ENCODE measurements around the gene TRAK2. TPM values are rescaled to one million over a fixed set of nuclear protein-coding genes. Genes with fewer than 3 reads are reported as not detected.
A peak's percentile ranks its signal among the peaks of the same experiment; 100 is the strongest.

TRAK2 gene
- total RNA-seq, 1 donor from 2014 or later = 40.3 TPM

DNA sequence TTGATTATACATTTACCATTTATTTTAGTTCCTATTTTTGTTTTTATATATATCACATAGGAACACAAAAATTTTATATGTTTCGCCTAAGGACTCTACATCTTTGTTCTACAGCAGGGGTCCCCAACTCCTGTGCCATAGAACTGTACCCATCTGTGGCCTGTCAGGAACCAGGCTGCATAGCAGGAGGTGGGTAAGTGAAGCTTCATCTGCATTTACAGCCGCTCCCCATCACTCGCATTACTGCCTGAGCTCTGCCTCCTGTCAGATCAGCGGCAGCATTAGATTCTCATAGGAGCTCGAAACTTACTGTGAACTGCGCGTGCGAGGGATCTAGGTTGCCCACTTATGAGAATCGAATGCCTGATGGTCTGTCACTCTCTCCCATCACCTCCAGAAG is 25.3 kb downstream of the TRAK2 start:
- DNase-seq (ENCODE audit: low spot score in 2 of 2) = no peak
- Histone ChIP-seq H3K9me3 (peaks cover 0 to 3% of the 10 kb centered on the region in 2 donors), H3K27ac (peak overlapping the region in 1 of 2 donors; percentile 27), H3K27me3 (no peaks in the 10 kb centered on the region), H3K4me3 (no peak overlapping the region), H3K36me3 (no peaks in the 10 kb centered on the region), H3K4me1 (peaks cover 0 to 25% of the 10 kb centered on the region in 2 donors)
- intact Hi-C loops (cut with DNase I) = no loop called here
- TF ChIP-seq, protein P1, sequence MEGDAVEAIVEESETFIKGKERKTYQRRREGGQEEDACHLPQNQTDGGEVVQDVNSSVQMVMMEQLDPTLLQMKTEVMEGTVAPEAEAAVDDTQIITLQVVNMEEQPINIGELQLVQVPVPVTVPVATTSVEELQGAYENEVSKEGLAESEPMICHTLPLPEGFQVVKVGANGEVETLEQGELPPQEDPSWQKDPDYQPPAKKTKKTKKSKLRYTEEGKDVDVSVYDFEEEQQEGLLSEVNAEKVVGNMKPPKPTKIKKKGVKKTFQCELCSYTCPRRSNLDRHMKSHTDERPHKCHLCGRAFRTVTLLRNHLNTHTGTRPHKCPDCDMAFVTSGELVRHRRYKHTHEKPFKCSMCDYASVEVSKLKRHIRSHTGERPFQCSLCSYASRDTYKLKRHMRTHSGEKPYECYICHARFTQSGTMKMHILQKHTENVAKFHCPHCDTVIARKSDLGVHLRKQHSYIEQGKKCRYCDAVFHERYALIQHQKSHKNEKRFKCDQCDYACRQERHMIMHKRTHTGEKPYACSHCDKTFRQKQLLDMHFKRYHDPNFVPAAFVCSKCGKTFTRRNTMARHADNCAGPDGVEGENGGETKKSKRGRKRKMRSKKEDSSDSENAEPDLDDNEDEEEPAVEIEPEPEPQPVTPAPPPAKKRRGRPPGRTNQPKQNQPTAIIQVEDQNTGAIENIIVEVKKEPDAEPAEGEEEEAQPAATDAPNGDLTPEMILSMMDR (IDR thresholded peaks at IDR 0.05) = no peak

DNA sequence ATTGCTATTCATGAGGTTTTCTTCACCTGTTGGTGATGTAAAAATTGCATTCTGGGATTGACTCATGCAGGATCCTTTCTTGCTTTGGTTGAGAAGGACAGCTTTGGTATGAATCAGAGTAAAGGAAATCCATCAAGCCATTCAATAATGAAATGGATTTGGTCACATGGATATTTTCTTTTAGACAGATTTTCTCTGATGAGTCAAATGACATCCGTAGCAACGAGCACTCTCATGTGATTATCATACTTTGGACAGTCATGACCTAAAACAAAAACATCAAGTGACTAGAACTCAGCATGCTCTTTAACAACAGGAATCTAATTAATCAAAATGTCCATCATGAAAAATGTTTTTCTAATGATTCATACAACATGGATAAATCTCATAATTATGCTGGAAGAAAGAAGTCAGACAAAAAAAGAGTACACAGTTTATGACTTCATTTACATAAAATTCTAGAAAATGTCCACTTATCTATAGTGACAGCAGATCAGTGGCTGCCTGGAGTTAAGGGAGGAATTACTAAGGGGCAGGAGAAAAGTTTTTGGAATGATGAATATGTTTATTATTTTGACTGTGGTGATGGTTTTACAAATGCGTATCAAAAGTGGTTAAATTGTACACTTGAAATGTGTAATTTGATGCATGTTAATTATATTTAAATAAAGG is 30.7 kb downstream of the TRAK2 start:
- Histone ChIP-seq H3K4me1 (peaks cover 0 to 35% of the 10 kb centered on the region in 2 donors), H3K27me3 (no peaks in the 10 kb centered on the region), H3K36me3 (peaks cover 0 to 6% of the 10 kb centered on the region in 2 donors), H3K9me3 (no peaks in the 10 kb centered on the region), H3K27ac (peak overlapping the region; percentile 30 to 43), H3K4me3 (no peak overlapping the region)
- intact Hi-C loops (cut with DNase I) = no loop called here
- TF ChIP-seq, protein P1 (IDR thresholded peaks at IDR 0.05) = no peak
- no peak for DNase-seq (ENCODE audit: low spot score in 2 of 2)

DNA sequence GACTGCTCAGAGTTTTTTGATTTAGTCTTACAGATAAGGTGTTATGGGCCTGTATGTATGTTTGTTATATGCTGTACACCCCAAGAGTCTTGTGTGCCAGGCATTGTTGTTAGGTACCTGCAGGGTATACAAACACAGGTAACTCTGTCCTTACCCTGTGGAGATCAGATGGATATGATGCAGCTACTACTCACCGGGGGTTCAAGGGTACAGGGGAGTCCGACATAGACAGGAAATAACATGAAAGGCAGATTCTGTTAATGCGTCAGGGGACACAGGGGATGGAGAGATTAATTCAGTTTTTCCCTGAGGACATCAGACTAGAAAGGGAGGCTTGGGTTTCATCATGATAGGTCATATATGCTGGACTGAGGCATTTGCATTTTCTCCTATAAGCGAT is 31.3 kb downstream of the TRAK2 start:
- intact Hi-C loops (cut with DNase I) = no loop called here
- peaks cover 0 to 6% of the 10 kb centered on the region in 2 donors for H3K36me3 ChIP-seq
- peaks cover 0 to 36% of the 10 kb centered on the region in 2 donors for H3K4me1 ChIP-seq
- TF ChIP-seq, protein P1 (IDR thresholded peaks at IDR 0.05) = no peak
- H3K4me3 ChIP-seq = no peak overlapping the region
- H3K27me3 ChIP-seq = no peaks in the 10 kb centered on the region
- DNase-seq (ENCODE audit: low spot score in 2 of 2) = no peak
- no peaks in the 10 kb centered on the region for H3K9me3 ChIP-seq
- H3K27ac ChIP-seq = peak overlapping the region; percentile 30 to 43

DNA sequence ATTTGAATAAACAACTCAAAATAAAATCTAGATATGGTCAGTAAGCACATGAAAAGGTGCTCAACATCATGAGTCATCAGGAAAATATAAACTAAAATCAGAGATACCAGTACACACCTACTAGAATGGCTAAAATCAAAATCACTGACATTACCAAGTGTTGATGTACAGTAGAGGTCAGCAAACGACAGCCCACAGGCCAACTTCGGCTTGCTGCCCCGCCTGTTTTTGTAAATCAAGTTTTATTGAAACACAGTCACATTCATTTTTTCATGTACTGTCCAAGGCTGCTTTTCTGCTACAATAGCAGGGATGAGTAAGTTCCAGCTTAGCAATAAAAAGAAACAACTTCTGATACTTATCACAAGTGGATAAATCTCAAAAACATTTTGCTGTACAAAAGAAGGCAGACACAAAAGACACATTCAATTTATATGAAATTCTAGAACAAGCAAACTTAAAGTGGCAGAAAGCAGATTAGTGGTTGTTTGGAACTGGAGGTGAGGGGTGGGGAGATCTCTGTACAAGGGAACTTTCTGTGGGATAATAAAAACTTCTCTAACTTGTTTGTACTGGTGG is 32.1 kb downstream of the TRAK2 start:
- Histone ChIP-seq H3K4me1 (peaks cover 0 to 32% of the 10 kb centered on the region in 2 donors), H3K9me3 (no peaks in the 10 kb centered on the region), H3K4me3 (no peak overlapping the region), H3K36me3 (peaks cover 0 to 6% of the 10 kb centered on the region in 2 donors), H3K27ac (peak overlapping the region in 1 of 2 donors; percentile 30), H3K27me3 (no peaks in the 10 kb centered on the region)
- intact Hi-C loops (cut with DNase I) = no loop called here
- TF ChIP-seq, protein P1 (IDR thresholded peaks at IDR 0.05) = no peak
- no peak for DNase-seq (ENCODE audit: low spot score in 2 of 2)

DNA sequence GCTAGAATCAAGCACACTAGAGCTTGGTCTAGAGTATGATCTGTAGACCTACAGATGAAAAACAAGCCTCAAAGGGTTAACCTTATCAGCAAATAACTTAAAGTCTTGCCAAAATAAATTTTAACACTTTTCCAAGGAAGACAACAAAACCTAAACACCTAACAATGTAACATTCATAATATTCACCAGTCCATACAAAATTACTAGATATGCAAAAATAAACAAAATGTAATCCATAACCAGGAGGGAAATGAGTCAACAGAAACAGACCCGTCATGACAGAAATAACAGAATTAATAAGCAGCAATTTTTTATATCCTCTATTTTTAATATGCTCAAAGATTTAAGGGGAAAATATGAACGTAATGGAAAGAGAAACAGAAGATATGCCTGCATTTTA is 36.1 kb downstream of the TRAK2 start:
- H3K4me3 ChIP-seq = peak overlapping the region in 1 of 2 donors; percentile 8
- intact Hi-C loops (cut with DNase I) = no loop called here
- H3K36me3 ChIP-seq = peaks cover 0 to 6% of the 10 kb centered on the region in 2 donors
- no peak for DNase-seq (ENCODE audit: low spot score in 2 of 2)
- no peaks in the 10 kb centered on the region for H3K27me3 ChIP-seq
- H3K27ac ChIP-seq = peak overlapping the region; percentile 80 to 81
- peaks cover 3 to 60% of the 10 kb centered on the region in 2 donors for H3K4me1 ChIP-seq
- H3K9me3 ChIP-seq = no peaks in the 10 kb centered on the region
- TF ChIP-seq, protein P1 (IDR thresholded peaks at IDR 0.05) = no peak

Data from ascending aorta (tissue), 2 donors.